ENCODE measurements around the gene GPR161. TPM values are rescaled to one million over a fixed set of nuclear protein-coding genes. Genes with fewer than 3 reads are reported as not detected.
"Not testable (repeated sequence)": the region's sequence is repeated elsewhere in the genome, so short reads cannot be mapped to it uniquely, and the experiment has no call there.

The GPR161 gene
- total RNA-seq, 1 donor from 2014 or later = 40.9 TPM

DNA sequence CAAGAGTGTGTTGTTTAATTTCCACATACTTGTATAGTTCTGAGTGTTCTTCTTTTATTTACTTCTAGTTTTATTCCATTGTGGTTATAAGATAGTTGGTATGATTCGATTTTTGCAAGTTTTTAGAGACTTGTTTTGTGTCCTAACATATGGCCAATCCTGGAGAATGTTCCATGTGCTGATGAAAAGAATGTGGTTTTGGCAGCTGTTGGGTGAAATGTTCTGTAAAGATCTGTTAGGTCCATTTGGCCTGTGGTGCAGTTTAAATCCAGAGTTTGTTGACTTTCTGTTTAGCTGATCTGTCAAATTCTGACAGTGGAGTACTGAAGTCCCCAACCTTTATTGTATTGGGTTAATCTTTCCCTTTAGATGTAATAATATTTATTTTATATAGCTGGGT is 22.5 kb upstream of the GPR161 start:
- Mint-ChIP-seq H3K4me1 (ENCODE audit: unreplicated experiment) (no peaks in the 10 kb centered on the region), H3K27ac (ENCODE audit: unreplicated experiment) (no peak overlapping the region), H3K4me3 (ENCODE audit: unreplicated experiment) (no peak overlapping the region), H3K36me3 (ENCODE audit: low read depth, unreplicated experiment) (peaks cover 4% of the 10 kb centered on the region), H3K27me3 (ENCODE audit: unreplicated experiment) (peaks cover 2% of the 10 kb centered on the region), H3K9me3 (ENCODE audit: unreplicated experiment) (peaks cover 11% of the 10 kb centered on the region)
- TF ChIP-seq, protein P1, sequence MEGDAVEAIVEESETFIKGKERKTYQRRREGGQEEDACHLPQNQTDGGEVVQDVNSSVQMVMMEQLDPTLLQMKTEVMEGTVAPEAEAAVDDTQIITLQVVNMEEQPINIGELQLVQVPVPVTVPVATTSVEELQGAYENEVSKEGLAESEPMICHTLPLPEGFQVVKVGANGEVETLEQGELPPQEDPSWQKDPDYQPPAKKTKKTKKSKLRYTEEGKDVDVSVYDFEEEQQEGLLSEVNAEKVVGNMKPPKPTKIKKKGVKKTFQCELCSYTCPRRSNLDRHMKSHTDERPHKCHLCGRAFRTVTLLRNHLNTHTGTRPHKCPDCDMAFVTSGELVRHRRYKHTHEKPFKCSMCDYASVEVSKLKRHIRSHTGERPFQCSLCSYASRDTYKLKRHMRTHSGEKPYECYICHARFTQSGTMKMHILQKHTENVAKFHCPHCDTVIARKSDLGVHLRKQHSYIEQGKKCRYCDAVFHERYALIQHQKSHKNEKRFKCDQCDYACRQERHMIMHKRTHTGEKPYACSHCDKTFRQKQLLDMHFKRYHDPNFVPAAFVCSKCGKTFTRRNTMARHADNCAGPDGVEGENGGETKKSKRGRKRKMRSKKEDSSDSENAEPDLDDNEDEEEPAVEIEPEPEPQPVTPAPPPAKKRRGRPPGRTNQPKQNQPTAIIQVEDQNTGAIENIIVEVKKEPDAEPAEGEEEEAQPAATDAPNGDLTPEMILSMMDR (IDR thresholded peaks at IDR 0.05; ENCODE audit: unreplicated experiment) = no peak
- DNase-seq (ENCODE audit: low spot score) = no peak

DNA sequence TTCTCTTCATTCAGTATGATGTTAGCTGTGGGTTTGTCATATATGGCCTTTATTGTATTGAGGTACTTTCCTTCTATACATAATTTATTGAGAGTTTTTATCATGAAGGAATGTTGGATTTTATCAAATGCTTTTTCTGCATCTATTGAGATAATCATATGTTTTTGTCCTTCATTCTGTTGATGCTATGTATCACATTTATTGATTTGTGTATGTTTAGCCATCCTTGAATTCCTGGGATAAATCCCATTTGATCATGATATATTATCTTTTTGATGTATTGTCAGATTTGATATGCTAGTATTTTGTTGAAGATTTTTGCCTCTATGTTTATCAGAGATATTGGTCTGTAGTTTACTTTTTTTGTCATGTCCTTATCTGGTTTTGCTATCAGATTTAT is 20.9 kb upstream of the GPR161 start:
- no peak overlapping the region for H3K4me3 Mint-ChIP-seq (ENCODE audit: unreplicated experiment)
- no peaks in the 10 kb centered on the region for H3K4me1 Mint-ChIP-seq (ENCODE audit: unreplicated experiment)
- H3K27ac Mint-ChIP-seq (ENCODE audit: unreplicated experiment) = no peak overlapping the region
- DNase-seq (ENCODE audit: low spot score) = no peak
- TF ChIP-seq, protein P1 (IDR thresholded peaks at IDR 0.05; ENCODE audit: unreplicated experiment) = no peak
- H3K36me3 Mint-ChIP-seq (ENCODE audit: low read depth, unreplicated experiment) = peaks cover 4% of the 10 kb centered on the region
- peaks cover 11% of the 10 kb centered on the region for H3K9me3 Mint-ChIP-seq (ENCODE audit: unreplicated experiment)
- peaks cover 2% of the 10 kb centered on the region for H3K27me3 Mint-ChIP-seq (ENCODE audit: unreplicated experiment)

DNA sequence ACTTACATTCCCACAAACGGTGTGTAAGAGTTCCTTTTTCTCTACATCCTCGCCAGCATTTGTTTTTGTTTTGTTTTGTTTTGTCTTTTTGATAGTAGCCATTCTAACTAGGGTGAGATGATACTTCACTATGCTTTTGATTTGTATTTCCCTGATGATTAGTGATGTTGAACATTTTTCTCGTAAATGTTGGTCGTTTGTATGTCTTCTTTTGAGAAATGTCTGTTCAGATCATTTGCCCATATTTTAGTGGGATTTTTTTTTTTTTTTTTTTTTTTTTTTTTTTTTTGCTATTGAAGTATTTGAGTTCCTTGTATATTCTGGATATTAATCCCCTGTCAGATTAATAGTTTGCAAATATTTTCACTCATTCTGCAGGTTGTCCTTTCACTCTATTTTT is 19.2 kb upstream of the GPR161 start:
- TF ChIP-seq, protein P1 (IDR thresholded peaks at IDR 0.05; ENCODE audit: unreplicated experiment) = no peak
- Mint-ChIP-seq H3K9me3 (ENCODE audit: unreplicated experiment) (peaks cover 11% of the 10 kb centered on the region), H3K36me3 (ENCODE audit: low read depth, unreplicated experiment) (peaks cover 4% of the 10 kb centered on the region), H3K27me3 (ENCODE audit: unreplicated experiment) (peaks cover under 1% of the 10 kb centered on the region), H3K4me1 (ENCODE audit: unreplicated experiment) (no peaks in the 10 kb centered on the region), H3K27ac (ENCODE audit: unreplicated experiment) (no peak overlapping the region), H3K4me3 (ENCODE audit: unreplicated experiment) (no peak overlapping the region)
- no peak for DNase-seq (ENCODE audit: low spot score)

GRCh38 chr1:168154707-168155106 is 18.0 kb upstream of the GPR161 start:
- not testable (repeated sequence) for H3K4me1 Mint-ChIP-seq (ENCODE audit: unreplicated experiment); H3K9me3 Mint-ChIP-seq (ENCODE audit: unreplicated experiment); H3K27me3 Mint-ChIP-seq (ENCODE audit: unreplicated experiment); H3K36me3 Mint-ChIP-seq (ENCODE audit: low read depth, unreplicated experiment); DNase-seq (ENCODE audit: low spot score); H3K4me3 Mint-ChIP-seq (ENCODE audit: unreplicated experiment); H3K27ac Mint-ChIP-seq (ENCODE audit: unreplicated experiment)

GRCh38 chr1:168151935-168152334 is 15.2 kb upstream of the GPR161 start:
- Mint-ChIP-seq H3K4me1 (ENCODE audit: unreplicated experiment) (no peaks in the 10 kb centered on the region), H3K4me3 (ENCODE audit: unreplicated experiment) (no peak overlapping the region), H3K36me3 (ENCODE audit: low read depth, unreplicated experiment) (no peaks in the 10 kb centered on the region), H3K9me3 (ENCODE audit: unreplicated experiment) (no peaks in the 10 kb centered on the region), H3K27me3 (ENCODE audit: unreplicated experiment) (no peaks in the 10 kb centered on the region), H3K27ac (ENCODE audit: unreplicated experiment) (no peak overlapping the region)
- TF ChIP-seq, protein P1 (IDR thresholded peaks at IDR 0.05; ENCODE audit: unreplicated experiment) = no peak
- DNase-seq (ENCODE audit: low spot score) = no peak

DNA sequence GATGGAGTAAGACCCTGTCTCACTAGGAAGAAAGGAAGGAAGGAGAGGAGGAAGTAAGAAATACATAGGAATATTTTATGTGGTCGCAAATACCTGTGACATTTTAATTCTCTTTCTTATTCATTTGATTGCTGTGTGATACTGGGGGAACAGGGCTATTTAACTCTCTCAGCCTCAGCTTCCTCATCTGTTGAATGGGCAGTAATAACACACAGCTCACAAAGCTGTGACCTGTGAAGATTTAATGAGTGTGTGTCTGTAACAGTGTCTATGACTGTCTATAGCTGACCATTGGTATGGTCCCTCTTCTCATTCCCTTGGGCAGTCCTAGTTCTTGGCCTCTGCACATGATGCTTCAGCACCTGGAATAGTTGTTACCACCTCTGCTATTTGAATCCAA is 13.6 kb upstream of the GPR161 start:
- no peak for DNase-seq (ENCODE audit: low spot score)
- Mint-ChIP-seq H3K27ac (ENCODE audit: unreplicated experiment) (no peak overlapping the region), H3K27me3 (ENCODE audit: unreplicated experiment) (no peaks in the 10 kb centered on the region), H3K4me1 (ENCODE audit: unreplicated experiment) (peaks cover under 1% of the 10 kb centered on the region), H3K4me3 (ENCODE audit: unreplicated experiment) (no peak overlapping the region), H3K9me3 (ENCODE audit: unreplicated experiment) (no peaks in the 10 kb centered on the region), H3K36me3 (ENCODE audit: low read depth, unreplicated experiment) (no peaks in the 10 kb centered on the region)
- TF ChIP-seq, protein P1 (IDR thresholded peaks at IDR 0.05; ENCODE audit: unreplicated experiment) = no peak

All from endothelial cell (in vitro differentiated cells).